ENCODE data around the gene FCRL4. TPM values are rescaled to one million over a fixed set of nuclear protein-coding genes. Genes with fewer than 3 reads are reported as not detected.

FCRL4 gene
- total and polyA plus RNA-seq, 2 donors, result not detected

DNA sequence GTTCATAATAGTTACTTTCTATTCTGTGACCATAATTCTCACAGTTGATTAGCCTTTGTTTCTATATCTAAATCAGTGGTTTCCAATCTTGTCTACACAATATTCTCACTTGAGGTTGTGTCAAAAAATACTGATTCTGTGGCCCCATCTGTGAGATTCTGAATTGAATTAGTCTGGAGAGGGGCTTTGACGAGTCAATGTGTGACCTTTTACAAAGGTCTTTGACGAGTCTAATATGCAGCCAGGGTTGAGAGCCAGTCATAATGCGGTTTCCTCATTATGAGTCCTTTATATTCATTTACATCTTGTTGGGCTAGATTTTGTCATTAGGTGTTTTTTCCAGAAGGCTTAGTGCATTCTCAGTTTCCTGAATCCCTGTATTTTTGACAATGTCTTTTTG is 65.3 kb downstream of the FCRL4 start:
- H3K4me1 ChIP-seq (ENCODE audit: insufficient read depth), result no peaks in the 10 kb centered on the region
- H3K27ac ChIP-seq (ENCODE audit: low read depth), result no peak overlapping the region
- WGBS, result 89% methylated on average over 3 of the region's 3 CpGs
- no peaks in the 10 kb centered on the region for H3K36me3 ChIP-seq (ENCODE audit: insufficient read depth)
- DNase-seq (ENCODE audit: extremely low spot score), result no peak
- H3K4me3 ChIP-seq (ENCODE audit: low read depth, low read length), result no peak overlapping the region

DNA sequence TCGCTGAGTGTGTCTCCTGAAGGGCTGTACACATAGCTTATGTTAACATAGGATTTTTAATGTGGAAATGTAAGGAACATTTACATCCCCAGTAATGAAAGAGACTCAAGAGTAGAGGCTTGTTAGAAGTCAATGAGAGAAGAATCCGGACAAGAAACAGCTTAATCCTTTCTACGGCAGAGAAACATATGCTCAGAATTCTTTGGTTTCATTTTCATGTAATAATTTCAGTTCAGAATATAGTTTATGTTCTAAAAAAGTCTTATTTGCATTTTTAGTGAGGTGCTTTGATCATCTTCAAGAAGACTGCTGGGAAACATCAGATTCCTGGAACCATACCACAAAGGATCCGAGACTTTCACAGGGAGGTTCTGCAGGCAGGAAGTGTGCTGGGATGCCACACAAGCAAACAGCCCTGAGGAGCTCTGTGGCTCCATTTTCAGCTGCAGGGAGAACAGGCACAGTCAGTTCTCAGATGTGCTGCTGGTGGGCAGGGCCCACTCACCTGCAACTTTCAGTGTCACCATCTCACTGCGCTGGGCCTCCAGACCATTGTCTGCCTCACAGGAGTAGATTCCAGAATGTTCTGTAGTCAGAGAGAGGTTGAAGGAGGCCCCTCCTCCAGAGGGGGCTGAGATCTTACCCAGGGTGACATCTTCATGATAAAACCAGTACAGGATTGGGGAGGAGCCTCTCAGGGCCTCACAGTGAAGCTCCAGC is 74.0 kb downstream of the FCRL4 start:
- no peak overlapping the region for H3K27ac ChIP-seq (ENCODE audit: low read depth)
- no peak overlapping the region for H3K4me3 ChIP-seq (ENCODE audit: low read depth, low read length)
- 64% methylated on average over 5 of the region's 5 CpGs for WGBS
- no peak for DNase-seq (ENCODE audit: extremely low spot score)
- H3K36me3 ChIP-seq (ENCODE audit: insufficient read depth), result no peaks in the 10 kb centered on the region
- H3K4me1 ChIP-seq (ENCODE audit: insufficient read depth), result no peaks in the 10 kb centered on the region

Other genes with a start within 250 kb of the FCRL4 start
- gene FCRL5, start 45.6 kb downstream of the FCRL4 start, total RNA-seq, result 0.11 TPM
- 0.14 TPM for gene FCRL5, start 45.6 kb downstream of the FCRL4 start, polyA plus RNA-seq
- gene FCRL3, start 102.7 kb upstream of the FCRL4 start, total RNA-seq, result 0.05 TPM
- 0.04 TPM for gene FCRL3, start 102.7 kb upstream of the FCRL4 start, polyA plus RNA-seq
- gene FCRL2, start 179.0 kb upstream of the FCRL4 start, total RNA-seq, result 0.26 TPM
- gene FCRL2, start 179.0 kb upstream of the FCRL4 start, polyA plus RNA-seq, result 0.03 TPM
- 0.63 TPM for gene FCRL1, start 222.0 kb upstream of the FCRL4 start, total RNA-seq
- gene FCRL1, start 222.0 kb upstream of the FCRL4 start, polyA plus RNA-seq, result 0.10 TPM
- gene CD5L, start 243.7 kb upstream of the FCRL4 start, total RNA-seq, result not detected
- gene CD5L, start 243.7 kb upstream of the FCRL4 start, polyA plus RNA-seq, result 0.08 TPM